ENCODE data around the gene LIX1L.

LIX1L gene

GRCh38 chr1:145985129-145985501 is 27.3 kb upstream of the LIX1L start:
- no peak for DNase-seq

- DNase-seq, result no peak
Observed at GRCh38 chr1:145983960-145984830, 26.4 kb upstream of the LIX1L start.

- no peak for DNase-seq
Observed at GRCh38 chr1:145983206-145983675, 25.4 kb upstream of the LIX1L start.

- no peak for DNase-seq
Observed at GRCh38 chr1:145982010-145982723, 24.4 kb upstream of the LIX1L start.

GRCh38 chr1:145980457-145980994 is 22.7 kb upstream of the LIX1L start:
- DNase-seq, result no peak

GRCh38 chr1:145979746-145980456 is 22.1 kb upstream of the LIX1L start:
- no peak for DNase-seq

- peak; percentile 79 to 85 for DNase-seq
Observed at GRCh38 chr1:145978854-145979745, 21.3 kb upstream of the LIX1L start.

GRCh38 chr1:145978471-145978853 is 20.6 kb upstream of the LIX1L start:
- DNase-seq, result no peak

GRCh38 chr1:145977486-145978470 is 20.0 kb upstream of the LIX1L start:
- DNase-seq, result peak; percentile 60 to 72

- no peak for DNase-seq
Observed at GRCh38 chr1:145977016-145977415, 19.2 kb upstream of the LIX1L start.

GRCh38 chr1:145975216-145975615 is 17.4 kb upstream of the LIX1L start:
- DNase-seq, result peak in 1 of 2 experiments; percentile 1

- DNase-seq, result peak in 1 of 2 experiments; percentile 1
Observed at GRCh38 chr1:145974721-145975120, 16.9 kb upstream of the LIX1L start.

GRCh38 chr1:145972580-145972979 is 14.8 kb upstream of the LIX1L start:
- no peak for DNase-seq

GRCh38 chr1:145967288-145967687 is 9.5 kb upstream of the LIX1L start:
- no peak for DNase-seq

GRCh38 chr1:145965119-145965744 is 7.4 kb upstream of the LIX1L start:
- no peak for DNase-seq

- DNase-seq, result peak; percentile 90 to 94
Observed at GRCh38 chr1:145964328-145965118, 6.7 kb upstream of the LIX1L start, which contains the start of the genes ANKRD34A and POLR3GL. TSS of gene ANKRD34A (minus strand) at chr1:145964575. CDS start at chr1:145961759, 2,816 bp downstream. TSS of gene POLR3GL (plus strand) at chr1:145964690. CDS start at chr1:145974866, 10,176 bp downstream.

- no peak for DNase-seq
Observed at GRCh38 chr1:145963265-145964019, 5.6 kb upstream of the LIX1L start.
